Fibroblast of pulmonary artery (primary cell): ENCODE data around the gene FMN1.
A peak's percentile ranks its signal among the peaks of the same experiment; 100 is the strongest.

Source experiments
- DNase-seq: peaks from one replicate; pipeline ENCODE4 v3.0.0-alpha.2; 2010; ENCODE audit warnings: low read depth
- H3K4me3 ChIP-seq: replicated peaks from 2 replicates; pipeline ENCODE4 v1.5.1; 2011; ENCODE audit warnings: low read depth, mild to moderate bottlenecking, control low read depth, low read length, moderate library complexity
- TF ChIP-seq, protein P1 (sequence below): IDR thresholded peaks from 2 replicates; pipeline ENCODE4 v1.5.1; 2011; ENCODE audit warnings: mild to moderate bottlenecking, control low read depth, low read length, inconsistent platforms; ENCODE audit errors: missing control alignments

Gene FMN1

DNA sequence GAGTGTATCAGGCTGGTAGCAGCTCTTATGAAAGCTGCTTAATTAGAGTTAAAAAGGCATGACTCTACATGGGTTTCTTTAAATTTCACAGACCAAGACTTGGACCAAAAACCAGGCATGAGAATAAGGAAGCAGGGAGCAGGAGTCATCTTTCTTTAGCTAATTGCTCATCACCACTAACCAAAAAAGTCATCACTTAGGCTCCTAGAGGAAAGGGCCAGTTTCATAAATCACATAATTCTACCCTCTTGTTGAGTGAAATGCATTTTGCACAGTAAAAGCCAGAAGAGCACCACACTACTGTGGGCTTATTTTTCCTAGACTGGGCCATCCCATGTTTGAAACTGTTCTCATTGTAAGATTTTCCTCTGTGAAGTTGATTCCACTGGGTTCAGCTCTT lies 301.1 kb downstream of the FMN1 start:
- TF ChIP-seq, protein P1, sequence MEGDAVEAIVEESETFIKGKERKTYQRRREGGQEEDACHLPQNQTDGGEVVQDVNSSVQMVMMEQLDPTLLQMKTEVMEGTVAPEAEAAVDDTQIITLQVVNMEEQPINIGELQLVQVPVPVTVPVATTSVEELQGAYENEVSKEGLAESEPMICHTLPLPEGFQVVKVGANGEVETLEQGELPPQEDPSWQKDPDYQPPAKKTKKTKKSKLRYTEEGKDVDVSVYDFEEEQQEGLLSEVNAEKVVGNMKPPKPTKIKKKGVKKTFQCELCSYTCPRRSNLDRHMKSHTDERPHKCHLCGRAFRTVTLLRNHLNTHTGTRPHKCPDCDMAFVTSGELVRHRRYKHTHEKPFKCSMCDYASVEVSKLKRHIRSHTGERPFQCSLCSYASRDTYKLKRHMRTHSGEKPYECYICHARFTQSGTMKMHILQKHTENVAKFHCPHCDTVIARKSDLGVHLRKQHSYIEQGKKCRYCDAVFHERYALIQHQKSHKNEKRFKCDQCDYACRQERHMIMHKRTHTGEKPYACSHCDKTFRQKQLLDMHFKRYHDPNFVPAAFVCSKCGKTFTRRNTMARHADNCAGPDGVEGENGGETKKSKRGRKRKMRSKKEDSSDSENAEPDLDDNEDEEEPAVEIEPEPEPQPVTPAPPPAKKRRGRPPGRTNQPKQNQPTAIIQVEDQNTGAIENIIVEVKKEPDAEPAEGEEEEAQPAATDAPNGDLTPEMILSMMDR: no peak
- H3K4me3 ChIP-seq: no peak overlapping the region
- no peak for DNase-seq

DNA sequence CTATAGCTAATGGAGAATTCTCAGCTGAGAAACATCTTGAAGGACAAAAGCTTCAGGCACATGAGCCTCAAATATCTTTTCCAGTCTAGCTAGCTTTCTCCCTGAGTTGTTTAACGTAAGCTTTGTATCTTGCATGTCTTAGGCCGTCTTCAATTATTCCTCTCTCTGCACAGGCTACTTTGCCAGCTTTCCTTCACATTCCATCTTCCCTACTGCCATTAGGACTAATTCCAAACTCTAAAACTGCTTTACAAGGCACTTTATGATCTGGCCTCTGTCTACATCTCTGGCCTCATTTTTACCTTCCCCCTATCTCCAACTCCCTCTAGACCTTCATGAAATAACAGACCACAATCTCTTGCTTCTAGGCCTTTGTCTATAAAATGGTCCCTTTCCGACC lies 305.3 kb downstream of the FMN1 start:
- H3K4me3 ChIP-seq: no peak overlapping the region
- TF ChIP-seq, protein P1: no peak
- DNase-seq: no peak

DNA sequence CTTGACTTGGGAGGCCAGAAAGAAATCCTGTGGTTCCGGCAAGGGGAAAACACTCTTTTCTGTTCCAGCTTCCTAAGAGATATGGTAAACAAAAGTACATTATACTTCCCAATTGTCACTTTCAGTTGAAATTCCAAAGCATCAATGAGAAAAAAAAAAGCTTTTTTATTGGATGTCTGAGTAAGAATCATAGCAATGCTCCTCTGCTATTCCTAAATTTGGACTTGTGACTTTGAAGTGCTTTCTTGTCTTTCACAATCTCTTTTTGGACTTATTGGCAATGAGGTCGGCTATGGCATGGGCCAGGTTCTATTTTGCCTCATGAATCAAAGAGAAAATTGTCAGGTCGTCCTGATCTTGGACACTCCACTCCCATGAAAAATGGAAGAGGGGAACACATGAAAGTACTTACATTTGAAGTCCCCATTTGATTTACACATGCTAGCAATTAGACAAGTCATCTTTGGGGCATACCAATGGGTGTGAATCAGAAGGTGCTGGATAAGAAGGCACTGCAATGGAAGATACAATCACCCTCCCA lies 306.2 kb downstream of the FMN1 start:
- no peak overlapping the region for H3K4me3 ChIP-seq
- TF ChIP-seq, protein P1: no peak
- no peak for DNase-seq

DNA sequence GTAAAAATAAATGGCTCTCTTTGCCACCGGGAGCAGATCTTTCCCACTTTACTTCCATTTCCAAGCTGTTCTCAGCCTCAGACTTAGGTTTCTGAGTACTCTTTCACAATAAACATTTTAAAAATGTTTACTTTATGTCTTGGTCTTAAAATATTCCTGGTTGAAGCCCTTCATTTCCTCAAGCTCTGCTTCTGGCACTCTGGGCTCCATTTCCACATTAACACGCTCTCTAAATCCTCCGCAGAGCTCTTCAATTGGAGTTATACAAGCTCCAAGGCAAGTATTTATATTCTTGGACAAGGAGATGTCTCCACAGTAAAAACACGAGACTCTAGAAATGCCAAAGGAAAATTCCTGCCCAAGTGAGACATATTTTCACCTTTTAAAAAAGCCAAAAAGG lies 307.4 kb downstream of the FMN1 start:
- no peak overlapping the region for H3K4me3 ChIP-seq
- DNase-seq: no peak
- TF ChIP-seq, protein P1: no peak

DNA sequence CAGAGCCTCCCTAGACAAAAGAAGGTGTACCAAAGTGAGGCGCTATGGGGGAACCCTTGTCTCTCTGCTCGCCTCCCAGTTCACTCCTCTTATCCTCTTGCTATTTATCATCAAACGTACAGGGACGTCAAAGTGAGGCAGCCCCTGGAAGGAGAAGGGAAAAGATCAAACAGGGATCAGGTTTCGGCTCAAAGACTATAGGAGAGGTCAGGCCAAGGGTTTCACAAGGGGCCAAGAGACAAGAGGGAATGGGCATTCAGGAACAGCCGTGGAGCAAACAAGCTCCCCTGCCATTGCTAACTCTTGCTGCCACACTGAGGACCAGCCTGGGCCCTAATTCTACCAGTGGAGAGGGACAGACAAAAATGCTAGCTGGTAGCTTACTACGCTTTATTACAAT lies 308.1 kb downstream of the FMN1 start:
- TF ChIP-seq, protein P1: no peak
- DNase-seq: no peak
- H3K4me3 ChIP-seq: no peak overlapping the region

DNA sequence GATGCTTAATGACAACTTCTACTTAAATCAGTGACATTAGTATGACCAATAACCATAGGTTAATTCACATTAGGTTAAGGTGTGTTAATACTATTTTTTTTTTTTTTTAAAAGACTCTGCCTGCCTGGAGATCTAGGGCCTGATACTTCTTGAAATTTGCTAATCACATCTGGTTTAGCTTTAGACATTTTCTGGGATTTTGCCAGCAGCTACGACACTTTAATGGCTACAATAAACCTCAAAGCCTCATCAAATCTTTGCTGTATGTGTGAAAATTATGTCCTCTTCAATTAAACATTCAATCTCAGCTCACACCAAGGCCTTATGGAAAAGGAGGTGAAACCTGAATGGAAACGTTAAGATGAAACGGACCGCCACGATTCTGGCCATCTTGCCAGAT lies 308.8 kb downstream of the FMN1 start:
- no peak overlapping the region for H3K4me3 ChIP-seq
- TF ChIP-seq, protein P1: no peak
- DNase-seq: no peak

DNA sequence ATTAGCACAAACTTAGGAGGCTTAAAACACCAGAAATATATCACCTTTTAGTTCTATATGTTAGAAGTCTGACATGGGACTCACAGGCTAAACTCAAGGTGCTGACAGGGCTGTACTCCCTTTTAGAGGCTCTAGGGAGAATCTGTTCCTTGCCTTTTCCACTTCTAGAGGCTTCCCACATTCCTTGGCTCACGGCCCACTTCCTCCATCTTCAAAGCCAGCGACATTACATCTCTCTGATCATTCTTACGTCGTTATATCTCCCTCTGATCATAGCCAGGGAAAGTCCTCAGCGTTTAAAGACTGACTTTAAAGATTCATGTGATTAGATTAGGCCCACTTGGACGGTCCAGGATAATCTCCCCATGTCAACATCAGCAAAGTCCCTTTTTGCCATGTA lies 310.4 kb downstream of the FMN1 start:
- TF ChIP-seq, protein P1: no peak
- no peak overlapping the region for H3K4me3 ChIP-seq
- DNase-seq: peak; percentile 69
